HG03097 (cell line): ENCODE results near the gene CYB5R3.
A peak's percentile ranks its signal among the peaks of the same experiment; 100 is the strongest.
"Not testable (repeated sequence)": the region's sequence is repeated elsewhere in the genome, so short reads cannot be mapped to it uniquely, and the experiment has no call there.

ENCODE experiments used
- ATAC-seq: cut with Tn5 transposase; IDR thresholded peaks from one replicate; pipeline ENCODE4 v1.9.1; 2021; ENCODE audit not compliant: unreplicated experiment, low FRiP score

CYB5R3 gene

DNA sequence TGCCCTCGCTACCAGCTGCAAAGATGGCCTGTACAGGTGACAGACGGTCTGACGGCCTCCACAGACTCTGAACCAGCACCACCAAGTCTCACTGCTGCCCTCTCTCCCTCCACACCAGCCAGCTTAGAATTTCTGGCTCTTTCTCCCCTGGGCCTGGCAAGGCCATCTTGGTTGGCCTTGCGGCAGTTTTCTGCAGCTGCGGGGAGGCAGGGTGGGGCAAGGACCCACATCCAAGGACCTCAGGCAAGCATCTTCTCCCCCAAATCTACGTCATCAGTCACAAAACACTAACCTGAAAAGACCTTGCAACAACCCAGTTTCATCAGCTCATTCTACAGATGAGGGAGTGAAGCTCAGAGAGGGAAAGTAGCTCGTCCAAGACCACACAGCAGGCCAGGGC lies 22.8 kb downstream of the CYB5R3 start:
- no peak for ATAC-seq

DNA sequence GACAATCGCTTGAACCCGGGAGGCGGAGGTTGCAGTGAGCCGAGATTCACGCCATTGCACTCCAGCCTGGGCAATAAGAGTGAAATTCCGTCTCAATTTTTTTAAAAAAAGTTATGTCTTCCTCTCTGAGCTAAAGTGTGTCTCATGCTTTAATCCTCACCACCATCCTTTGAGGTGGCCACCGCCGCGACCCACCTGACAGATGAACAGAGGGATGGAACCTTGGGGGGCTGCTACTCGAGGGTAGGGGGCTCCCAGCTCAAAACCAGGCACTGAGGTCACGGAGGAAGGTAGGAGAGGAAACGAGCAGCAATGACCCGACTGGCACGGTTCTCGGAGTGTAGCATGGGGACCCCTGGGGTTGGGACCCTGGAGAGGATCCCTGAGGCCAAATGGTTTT lies 23.8 kb downstream of the CYB5R3 start:
- no peak for ATAC-seq

DNA sequence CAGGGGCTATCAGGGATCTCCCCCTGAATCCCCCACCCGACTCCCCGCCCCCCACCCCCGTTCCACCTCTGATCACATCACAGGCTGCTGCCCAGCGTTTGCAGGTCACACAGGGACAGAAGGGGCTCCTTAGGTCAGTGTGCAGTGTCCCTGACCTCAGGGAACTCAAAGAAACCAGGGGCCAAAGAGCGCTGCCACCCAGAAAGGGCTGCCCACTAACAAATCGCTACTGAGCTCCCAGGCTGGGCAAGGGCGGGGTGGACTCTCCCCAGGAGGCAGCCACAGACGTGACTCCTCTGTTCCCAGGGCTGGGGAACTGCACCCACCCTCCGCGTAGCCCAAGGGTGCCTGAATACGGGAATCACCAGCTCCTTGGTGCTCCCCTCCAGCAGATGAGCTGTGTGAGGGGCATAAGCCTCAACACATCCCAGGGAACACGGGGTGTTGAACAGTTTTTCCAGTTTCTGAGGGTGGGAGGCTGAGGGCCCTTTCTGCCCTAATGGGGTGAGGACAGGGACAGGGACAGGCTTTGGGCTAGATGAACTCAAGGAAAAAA lies 24.6 kb downstream of the CYB5R3 start:
- no peak for ATAC-seq

DNA sequence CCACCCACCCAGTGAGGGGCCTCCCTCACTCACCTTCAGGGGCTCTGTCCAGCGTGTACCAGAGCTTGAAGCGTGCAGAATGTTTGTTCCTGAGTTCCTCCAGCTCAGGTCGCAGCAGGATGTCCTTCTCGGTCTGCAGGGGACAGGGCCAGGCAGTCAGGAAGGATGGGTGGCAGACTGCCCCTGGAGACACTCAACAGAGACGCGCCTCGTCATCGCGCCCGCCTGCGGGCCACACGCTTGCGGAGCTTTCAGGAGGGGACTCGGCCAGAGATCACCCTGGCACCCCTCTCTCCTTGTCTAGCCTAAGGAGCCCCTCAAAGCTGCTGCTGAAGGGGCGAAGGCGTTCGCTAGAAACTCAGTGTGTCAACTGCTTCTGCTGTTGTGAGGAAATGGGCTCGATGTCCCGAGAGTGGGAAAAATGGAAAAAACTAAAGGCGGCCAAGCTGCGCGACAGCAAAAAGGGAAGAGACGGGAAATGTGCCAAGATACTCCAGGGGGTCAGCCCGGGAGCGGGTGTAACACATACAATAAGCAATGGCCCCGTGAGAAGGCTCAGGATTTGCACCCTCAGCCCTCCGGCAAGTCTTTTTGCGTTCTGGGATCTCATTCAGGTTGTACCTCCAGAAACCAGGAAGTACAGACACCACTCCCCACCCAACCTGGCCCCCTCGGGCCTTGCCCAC lies 25.3 kb downstream of the CYB5R3 start:
- no peak for ATAC-seq

DNA sequence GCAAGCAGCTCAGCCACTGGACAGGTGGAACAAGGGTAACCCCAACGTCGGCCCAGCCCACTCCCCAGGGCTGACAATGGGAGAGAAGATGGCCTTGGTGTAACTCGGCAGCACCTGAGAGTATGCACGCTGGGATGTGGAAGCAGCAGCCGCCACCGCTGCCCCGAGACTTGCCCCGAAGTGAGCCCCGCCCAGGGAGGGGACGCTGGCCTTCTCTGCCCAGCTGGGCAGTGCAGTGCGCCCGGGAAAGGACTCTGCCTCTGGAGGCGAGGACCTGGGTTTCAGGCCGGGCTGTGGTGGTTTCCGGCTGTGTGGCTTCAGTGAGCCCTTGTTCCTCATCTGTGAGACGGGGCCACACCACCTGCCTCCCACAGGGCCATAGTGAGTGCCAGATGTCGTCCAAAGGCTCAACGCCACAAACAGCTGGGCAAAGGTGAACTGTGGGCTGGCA lies 25.9 kb downstream of the CYB5R3 start:
- no peak for ATAC-seq

DNA sequence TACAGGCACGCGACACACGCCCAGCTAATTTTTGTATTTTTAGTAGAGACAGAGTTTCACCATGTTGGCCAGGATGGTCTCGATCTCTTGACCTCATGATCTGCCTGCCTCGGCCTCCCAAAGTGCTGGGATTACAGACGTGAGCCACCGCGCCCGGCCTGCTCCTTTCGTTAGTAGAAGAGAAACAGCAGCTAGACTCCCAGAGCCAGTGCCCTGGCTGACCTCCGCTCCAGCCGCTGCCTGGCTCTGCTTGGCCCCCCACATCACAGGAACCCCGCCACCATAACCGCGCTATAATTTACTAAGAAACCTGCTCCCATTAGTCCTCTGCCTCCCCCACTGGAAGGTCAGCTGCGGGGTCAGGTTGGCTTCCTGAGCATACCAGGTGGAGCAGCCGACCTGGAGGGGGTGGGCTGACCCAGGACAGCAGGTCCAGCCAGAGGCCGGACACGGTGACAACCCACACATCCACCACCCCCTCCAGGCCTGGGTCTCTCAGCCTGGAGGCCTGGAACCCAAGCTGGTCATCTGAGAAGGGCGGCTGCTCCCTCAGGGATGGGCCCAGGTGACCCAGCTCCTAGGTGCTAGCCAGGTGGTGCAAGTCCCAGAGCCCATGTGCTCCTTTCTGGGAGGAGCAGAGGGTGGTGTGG lies 27.0 kb downstream of the CYB5R3 start:
- ATAC-seq: no peak

DNA sequence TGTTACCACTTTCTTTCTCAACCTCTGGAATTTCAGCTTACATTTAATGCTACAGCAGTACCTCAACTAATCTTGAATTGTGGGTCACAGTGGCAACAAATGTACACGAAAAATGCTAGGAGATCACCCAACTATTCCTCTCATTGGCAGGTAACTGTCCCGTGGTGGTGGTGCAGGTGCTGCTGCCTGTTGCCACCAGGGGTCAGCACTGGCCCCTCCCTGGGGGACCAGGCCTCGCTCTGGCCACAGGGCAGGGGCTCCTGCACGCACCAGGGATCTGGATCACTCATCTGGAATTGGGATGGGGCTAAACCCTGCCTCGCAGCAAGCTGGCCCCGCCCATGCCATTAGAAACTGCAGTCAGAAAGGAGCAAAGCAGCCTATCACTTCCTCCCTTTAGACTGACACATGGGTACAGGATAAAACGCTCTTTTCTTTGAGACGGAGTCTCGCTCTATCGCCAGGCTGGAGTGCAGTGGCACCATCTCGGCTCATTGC lies 27.6 kb downstream of the CYB5R3 start:
- ATAC-seq: no peak

DNA sequence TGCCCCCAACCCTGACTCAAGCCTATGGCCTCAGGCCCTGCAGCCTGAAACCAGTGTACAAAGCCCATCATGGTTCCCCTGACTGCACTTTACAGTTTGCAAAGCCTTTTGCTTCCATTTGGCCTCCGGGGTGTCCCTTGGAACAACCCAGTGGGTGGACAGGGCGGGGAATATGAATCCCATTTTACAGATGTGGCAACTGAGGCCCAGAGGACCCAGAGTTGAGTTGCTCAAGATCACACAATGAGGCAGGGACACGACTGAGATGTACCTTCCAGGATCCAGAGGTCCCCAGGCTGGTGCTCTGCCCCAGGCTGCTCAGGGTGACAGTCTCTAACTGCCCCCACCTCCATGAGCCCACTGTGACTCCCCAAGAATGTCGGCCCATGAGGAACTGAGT lies 29.1 kb downstream of the CYB5R3 start:
- ATAC-seq: no peak

DNA sequence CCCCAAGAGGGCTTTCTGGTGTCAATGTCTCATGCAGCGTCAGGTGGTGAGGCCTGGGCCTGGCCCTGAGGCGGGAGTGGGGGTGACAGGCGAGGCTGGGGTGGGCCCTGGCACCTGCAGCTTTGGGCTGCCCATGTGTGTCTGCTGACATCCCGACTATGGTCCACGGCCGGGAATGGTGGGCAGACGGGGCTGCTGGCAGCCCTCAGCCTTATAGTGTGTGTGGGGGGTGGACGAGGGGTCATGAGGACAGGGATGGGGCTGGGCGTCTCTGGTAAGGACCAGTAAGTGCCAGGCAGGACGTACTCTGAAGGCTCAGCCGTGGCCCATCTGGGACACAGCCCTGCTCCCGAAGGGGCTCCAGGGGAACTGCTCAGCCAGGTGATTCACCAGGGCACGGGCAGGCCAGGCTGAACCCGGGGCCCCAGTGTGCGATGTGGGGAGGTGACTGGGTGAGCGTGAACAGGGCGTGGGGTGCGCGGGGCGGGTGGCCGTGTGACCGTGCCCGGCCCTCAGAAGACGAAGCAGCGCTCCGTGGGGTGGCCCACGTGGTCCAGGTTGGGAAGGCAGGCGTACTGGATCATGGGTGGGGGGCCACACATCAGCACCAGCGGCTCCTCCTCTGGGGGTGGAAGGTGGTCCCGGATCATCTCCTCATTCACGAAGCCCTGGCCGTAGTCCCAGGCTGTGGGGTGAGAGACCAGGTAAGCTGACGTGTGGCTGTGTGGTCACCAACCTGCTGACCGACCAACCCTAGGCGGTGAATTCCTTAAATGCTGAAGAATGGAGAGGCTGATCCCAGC lies 29.7 kb downstream of the CYB5R3 start:
- no peak for ATAC-seq

DNA sequence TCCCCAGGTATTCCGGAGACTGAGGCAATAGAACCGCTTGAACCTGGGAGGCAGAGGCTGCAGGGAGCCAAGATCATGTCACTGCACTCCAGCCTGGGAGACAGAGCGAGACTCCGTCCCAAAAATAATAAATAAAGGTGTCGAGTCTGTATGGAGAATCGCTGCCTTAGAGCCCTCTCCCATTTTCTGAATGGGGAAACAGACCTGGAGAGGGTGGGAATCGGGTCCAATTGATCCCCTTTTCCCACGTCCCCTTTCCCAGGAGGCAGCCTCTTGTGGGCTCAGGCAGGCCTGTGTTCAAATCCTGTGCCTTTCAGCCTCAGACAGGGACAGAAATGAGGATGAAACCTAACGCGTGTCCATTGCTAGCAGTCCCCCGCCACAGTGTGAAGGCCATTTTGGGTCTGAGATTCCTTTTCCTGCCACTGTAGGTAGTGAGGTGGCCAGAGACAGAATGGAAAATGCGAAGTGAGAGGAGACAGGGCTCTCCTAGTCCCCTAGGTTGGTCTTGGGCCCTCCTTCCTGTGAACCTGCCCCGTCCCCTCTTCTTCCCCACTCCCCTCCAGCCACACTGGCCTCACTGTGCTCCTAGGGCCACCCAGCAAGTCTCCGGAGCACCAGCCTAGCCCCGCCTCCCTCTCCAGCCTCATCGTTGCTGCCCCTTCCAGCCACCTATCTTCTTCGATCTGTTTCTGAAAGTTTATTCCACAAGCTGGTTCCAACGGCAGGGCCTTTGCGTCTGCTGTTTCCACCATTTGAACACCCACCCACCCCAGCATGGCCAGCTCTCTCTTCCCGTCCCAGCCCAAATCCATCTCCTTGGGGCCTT lies 31.8 kb downstream of the CYB5R3 start:
- ATAC-seq: no peak

DNA sequence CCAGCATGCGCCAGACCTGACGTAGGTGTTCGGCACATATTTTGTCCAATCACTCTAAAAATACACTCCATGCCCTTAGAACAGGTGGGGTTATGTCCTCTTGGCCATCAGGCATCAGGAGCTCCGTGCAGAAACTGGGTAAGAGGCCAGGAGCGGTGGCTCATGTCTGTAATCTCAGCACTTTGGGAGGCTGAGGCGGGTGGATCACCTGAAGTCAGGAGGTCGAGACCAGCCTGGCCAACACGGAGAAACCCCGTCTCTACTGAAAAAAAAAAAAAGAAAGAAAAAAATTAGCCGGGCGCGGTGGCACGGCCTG lies 33.4 kb downstream of the CYB5R3 start:
- ATAC-seq: not testable (repeated sequence)

DNA sequence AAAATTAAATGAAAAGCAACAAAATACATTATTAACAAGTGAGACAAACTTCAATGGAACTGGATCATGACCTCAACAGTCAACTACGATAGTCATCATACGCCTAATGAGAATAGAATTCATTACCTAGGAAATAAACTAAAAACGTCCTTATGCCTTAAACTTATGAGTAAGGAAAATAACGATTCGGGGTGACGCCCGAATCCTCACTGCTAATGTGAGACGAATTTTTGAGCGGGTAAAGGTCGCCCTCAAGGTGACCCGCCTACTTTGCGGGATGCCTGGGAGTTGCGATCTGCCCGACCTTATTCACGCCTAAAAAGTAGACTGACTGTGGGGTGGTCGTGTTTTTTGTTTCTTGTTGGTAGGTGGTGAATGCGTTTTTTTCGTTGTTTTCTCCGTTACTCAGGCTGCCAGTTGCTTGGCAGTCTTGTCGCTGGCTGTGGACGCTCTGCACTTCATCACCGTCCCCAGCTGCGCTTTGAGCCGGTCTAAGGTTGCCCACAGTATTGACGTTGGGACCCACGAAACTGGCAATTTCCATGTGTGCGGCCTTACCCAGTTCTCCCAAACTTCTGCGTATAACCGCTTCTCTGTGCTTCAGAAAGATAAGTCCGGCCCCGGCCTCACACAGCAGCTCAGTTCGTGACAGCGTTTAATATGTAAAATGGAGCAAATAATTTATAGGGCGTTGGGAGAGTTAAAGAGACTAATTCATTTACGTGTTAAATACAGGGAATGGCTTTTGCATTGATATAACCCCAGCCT lies 33.9 kb downstream of the CYB5R3 start:
- peak; percentile 61 for ATAC-seq

DNA sequence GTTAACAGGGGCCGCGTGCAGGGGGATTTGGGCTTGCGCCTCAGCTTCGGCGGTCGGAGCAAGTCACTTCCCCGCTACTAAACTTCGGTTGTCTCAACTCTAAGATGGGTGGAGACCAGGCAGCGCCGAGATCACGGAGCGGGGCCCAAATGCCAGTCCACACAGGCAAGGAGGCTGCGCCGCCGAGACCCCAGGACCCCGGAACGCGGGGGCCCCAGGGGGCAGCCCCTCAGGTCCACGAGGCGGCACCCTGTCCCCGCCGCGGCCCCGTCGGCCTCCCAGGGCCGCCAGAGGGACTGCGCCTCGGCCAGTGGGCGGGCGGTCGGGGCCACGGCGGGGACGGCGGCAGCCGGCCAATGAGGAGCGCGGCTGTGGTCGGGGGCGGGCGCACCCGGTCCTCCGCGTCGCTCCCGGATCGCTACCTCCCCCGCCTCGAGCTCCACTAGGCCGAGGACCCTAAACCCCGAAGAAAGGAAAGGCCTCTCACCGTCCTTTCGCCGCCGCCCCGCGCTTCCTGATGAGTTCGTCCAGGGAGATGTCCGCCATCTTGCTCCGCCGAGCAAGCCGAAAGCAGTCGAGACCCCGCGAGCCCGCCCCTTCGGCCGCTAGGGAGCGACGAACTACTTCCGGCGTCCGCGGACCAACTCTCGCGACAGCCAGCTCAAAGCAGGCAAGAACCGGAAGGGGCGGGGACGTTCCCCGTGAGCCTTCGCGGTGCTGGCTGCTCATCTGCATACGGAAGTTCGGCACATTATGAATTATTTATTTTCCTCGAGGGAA lies 34.7 kb downstream of the CYB5R3 start, which contains the start of gene POLDIP3:
Gene POLDIP3 (minus strand): TSS at position 572 of the 780 bp plus-strand sequence. CDS start 26 bp downstream, at position 546.
- ATAC-seq: peak; percentile 71

DNA sequence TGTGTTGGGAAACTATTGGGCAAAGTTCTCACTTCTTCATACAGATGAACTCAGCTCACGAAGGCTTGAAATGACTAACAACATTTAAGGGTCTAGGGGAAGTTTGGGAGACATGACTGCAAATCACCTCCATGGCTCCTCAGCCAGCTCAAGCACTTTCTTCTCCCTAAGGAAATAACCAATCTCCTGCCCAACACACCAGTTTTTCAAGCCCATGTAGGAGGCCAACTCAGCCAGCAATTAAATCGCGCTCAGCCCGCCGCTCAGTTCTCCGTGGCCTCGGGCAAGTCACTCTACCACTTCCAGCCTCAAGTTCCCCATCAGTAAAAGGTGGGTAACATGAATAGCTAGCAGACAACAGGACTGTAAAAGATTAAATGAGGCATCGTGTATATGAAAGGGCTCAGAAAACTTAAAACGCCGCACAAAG lies 35.3 kb downstream of the CYB5R3 start:
- no peak for ATAC-seq

DNA sequence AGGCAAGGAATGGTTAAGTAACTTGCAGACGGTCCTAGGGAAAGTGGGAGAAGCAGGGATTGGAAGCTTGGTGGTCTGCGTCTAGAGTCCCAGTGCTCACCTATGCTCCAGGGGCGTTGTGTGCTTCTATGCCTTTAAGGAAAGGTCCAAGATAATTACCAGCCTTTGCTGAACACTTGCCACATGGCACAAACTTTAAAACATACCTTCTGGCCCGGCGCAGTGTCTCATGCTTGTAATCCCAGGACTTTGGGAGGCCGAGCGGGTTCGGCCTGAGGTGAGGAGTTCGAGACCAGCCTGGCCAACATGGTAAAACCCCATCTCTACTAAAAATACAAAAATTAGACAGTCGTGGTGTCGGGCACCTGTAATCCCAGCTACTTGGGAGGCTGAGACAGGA lies 36.9 kb downstream of the CYB5R3 start:
- ATAC-seq: no peak

DNA sequence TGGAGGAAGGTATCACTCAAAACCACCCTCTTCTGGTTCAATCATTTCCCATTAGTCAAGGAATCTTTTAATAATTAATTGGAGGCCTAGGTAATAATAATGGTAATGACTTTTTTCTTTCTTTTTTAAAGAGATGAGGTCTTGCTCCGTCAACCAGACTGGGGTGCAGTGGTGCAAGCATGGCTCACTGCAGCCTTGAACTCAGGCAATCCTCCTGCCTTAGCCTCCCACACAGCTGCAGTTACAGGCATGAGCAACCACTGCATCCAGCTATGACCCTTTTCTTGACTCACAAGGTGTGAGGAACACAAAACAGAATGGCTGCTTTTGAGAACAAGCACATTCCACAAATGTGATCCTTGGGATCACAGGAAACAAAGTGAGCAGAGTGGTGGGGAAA lies 38.1 kb downstream of the CYB5R3 start:
- ATAC-seq: no peak

DNA sequence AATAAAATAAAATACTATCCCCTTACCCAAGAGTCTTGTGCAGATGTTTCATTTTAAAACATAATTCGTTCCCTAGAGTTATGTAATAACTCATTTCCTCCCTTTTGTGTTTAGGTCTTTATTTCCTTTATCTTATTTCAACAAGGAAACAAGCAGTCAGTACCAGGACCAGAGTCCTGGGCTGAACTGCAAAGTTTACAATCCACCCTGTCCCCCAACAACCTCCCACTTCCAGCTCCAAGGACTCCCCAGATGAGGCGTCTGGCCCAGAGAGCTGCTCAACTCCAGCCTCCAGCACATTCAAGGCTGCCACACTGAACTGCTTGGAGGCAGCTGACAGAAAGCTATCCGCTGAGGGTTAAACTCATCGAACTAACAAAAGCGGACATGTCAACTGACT lies 39.0 kb downstream of the CYB5R3 start:
- no peak for ATAC-seq

DNA sequence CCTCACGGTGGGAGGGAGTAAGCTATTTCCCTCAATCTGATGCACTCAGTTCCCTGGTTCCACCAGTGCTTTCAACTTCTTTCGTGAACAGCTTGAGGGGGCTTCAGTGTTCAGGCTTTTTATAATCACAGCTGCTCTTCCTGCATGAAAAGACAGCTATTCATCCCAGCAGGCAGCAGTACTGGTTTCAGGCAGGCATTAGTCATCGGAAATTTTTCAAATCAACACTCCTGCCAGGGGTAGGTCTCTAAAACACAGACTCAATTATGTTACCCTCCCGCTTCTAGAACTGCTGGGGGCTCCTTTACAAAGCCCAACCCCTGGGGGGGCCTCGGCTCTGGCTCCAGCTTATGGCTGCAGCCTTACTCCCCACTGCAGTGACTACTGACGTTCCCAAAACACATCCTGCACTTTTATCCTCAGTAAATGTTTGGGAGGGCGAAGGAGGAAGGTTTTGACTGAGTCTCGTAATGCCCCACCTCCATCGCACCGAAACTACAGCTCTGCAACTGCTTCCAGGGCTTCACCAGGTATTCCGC lies 40.3 kb downstream of the CYB5R3 start:
- ATAC-seq: no peak
